Smooth muscle cell (in vitro differentiated cells): ENCODE results near the gene DNASE1L3. TPM values are rescaled to one million over a fixed set of nuclear protein-coding genes. Genes with fewer than 3 reads are reported as not detected.

Source experiments
- DNase-seq: peaks from one replicate; lab custom pipeline; 2025; ENCODE audit not compliant: unreplicated experiment; lab: John Stamatoyannopoulos, UW
- H2AFZ ChIP-seq: fragments of 200-600 bp; sonication (generic); 2 replicates; pipeline ENCODE4 v1.6.0; 2016; ENCODE audit warnings: antibody characterized with exemption, low read depth, mild to moderate bottlenecking
- H3F3A ChIP-seq: fragments of 200-600 bp; sonication (generic); 2 replicates; pipeline ENCODE4 v1.6.0; 2017; ENCODE audit warnings: antibody characterized with exemption, low read depth
- H3K27ac ChIP-seq: fragments of 200-600 bp; sonication (generic); 2 replicates; pipeline ENCODE4 v1.5.1; 2016; ENCODE audit warnings: low read depth, mild to moderate bottlenecking
- H3K27me3 ChIP-seq: fragments of 200-600 bp; sonication (generic); 2 replicates; pipeline ENCODE4 v1.6.1; 2016; ENCODE audit warnings: low read depth, mild to moderate bottlenecking
- H3K36me3 ChIP-seq: fragments of 200-600 bp; sonication (generic); 2 replicates; pipeline ENCODE4 v1.5.1; 2016; ENCODE audit warnings: low read depth
- H3K4me1 ChIP-seq: fragments of 200-600 bp; sonication (generic); 2 replicates; pipeline ENCODE4 v1.5.1; 2016; ENCODE audit warnings: low read depth
- H3K4me2 ChIP-seq: fragments of 200-600 bp; sonication (generic); 2 replicates; pipeline ENCODE4 v1.6.0; 2016; ENCODE audit warnings: mild to moderate bottlenecking
- H3K4me3 ChIP-seq: fragments of 200-600 bp; sonication (generic); 2 replicates; pipeline ENCODE4 v1.5.1; 2016; ENCODE audit warnings: mild to moderate bottlenecking
- H3K79me2 ChIP-seq: fragments of 200-600 bp; sonication (generic); 2 replicates; pipeline ENCODE4 v1.6.0; 2016; ENCODE audit warnings: low read depth, mild to moderate bottlenecking
- H3K9ac ChIP-seq: fragments of 200-600 bp; sonication (generic); 2 replicates; pipeline ENCODE4 v1.6.0; 2016; ENCODE audit warnings: low read depth
- H3K9me3 ChIP-seq: fragments of 200-600 bp; sonication (generic); replicated peaks from 2 replicates; pipeline ENCODE4 v1.5.1; 2016; ENCODE audit warnings: low read depth
- H4K20me1 ChIP-seq: fragments of 200-600 bp; sonication (generic); 2 replicates; pipeline ENCODE4 v1.6.0; 2016; ENCODE audit warnings: low read depth
- WGBS: methylation state at CpG from one replicate; pipeline ENCODE4 v1.1.7; 2016; ENCODE audit warnings: low lambda C conversion rate; 5-methylcytosine and 5-hydroxymethylcytosine counted together
- polyA plus RNA-seq: library from polyadenylated mRNA; unstranded; fragments of >200 nt; fragmentation: Nextera tagmentation; extraction: Ambion mirVana; gene quantifications from 2 replicates; pipeline ENCODE4 v1.2.1, GENCODE V29; 2016
- total RNA-seq: library from RNA; depleted of rRNA; stranded (reverse); fragments of >200 nt; gene quantifications from 2 replicates; pipeline ENCODE4 v1.2.3, GENCODE V29; 2014
- TF ChIP-seq, protein P1 (sequence below): fragments of 200-600 bp; sonication (generic); IDR thresholded peaks from 2 replicates; pipeline ENCODE4 v1.5.1; 2017; ENCODE audit warnings: borderline replicate concordance, mild to moderate bottlenecking, antibody characterized with exemption; ENCODE audit not compliant: insufficient read depth, poor library complexity, severe bottlenecking

Gene DNASE1L3
- total and polyA plus RNA-seq, 2 experiments from 2014 or later: 2.0 TPM; not detected in 1

DNA sequence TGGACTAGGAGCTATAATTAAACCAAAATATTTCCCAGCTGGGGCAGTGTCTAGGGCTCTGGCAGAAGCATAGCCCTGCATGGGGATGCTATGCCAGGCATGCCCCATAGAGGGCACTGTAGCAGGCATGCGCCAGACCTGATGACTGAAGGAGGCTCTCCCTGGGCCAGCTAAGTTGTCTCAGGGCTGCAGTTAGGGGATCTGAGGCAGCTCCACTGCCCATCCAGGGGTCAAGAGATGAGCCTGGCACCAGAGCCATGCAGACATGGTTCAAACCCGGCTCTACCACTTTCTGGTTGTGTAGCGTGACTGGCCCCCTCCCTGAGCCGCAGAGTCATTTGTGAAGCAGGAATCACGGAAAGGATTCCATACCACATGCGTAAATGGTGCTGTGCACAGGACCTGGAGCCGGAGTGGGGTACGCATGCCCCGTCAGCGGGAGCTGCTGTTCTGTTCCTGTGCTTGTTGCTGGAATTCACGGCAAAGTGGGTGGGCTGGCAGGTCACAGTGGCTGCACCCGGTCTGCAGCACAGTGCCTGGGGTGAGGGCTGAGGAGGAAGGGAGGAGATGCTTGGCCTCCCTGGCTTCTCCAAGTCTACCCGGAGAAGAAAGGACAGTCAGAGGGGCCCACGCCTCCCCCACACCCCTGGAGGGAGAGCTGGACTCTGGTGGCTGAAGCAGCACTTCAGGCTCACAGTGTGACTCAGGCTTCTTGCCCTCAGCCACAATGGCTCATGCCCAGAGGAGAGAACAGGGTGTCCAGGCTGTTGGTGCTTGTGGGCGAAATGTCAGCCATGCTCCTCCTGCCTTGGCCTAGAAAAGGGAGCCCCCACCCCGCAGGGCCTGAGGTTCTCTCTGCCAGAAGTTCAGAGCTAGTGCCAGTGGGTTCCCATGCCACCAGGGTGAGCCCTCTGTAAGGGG, 43.1 kb downstream of the DNASE1L3 start:
- no peaks in the 10 kb centered on the region for H3K27me3 ChIP-seq
- no peak overlapping the region for H2AFZ ChIP-seq
- TF ChIP-seq, protein P1, sequence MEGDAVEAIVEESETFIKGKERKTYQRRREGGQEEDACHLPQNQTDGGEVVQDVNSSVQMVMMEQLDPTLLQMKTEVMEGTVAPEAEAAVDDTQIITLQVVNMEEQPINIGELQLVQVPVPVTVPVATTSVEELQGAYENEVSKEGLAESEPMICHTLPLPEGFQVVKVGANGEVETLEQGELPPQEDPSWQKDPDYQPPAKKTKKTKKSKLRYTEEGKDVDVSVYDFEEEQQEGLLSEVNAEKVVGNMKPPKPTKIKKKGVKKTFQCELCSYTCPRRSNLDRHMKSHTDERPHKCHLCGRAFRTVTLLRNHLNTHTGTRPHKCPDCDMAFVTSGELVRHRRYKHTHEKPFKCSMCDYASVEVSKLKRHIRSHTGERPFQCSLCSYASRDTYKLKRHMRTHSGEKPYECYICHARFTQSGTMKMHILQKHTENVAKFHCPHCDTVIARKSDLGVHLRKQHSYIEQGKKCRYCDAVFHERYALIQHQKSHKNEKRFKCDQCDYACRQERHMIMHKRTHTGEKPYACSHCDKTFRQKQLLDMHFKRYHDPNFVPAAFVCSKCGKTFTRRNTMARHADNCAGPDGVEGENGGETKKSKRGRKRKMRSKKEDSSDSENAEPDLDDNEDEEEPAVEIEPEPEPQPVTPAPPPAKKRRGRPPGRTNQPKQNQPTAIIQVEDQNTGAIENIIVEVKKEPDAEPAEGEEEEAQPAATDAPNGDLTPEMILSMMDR: peak; percentile 88
- H3F3A ChIP-seq: peaks cover 13% of the 10 kb centered on the region
- no peak overlapping the region for H3K9ac ChIP-seq
- no peak overlapping the region for H3K4me2 ChIP-seq
- H3K4me1 ChIP-seq: peaks cover 6% of the 10 kb centered on the region
- 91% methylated on average over 16 of the region's 16 CpGs for WGBS
- no peaks in the 10 kb centered on the region for H3K79me2 ChIP-seq
- no peaks in the 10 kb centered on the region for H3K9me3 ChIP-seq
- H3K36me3 ChIP-seq: peaks cover 16% of the 10 kb centered on the region
- no peak overlapping the region for H3K27ac ChIP-seq
- H4K20me1 ChIP-seq: peaks cover 26% of the 10 kb centered on the region
- peak; percentile 6 for DNase-seq
- H3K4me3 ChIP-seq: no peak overlapping the region

DNA sequence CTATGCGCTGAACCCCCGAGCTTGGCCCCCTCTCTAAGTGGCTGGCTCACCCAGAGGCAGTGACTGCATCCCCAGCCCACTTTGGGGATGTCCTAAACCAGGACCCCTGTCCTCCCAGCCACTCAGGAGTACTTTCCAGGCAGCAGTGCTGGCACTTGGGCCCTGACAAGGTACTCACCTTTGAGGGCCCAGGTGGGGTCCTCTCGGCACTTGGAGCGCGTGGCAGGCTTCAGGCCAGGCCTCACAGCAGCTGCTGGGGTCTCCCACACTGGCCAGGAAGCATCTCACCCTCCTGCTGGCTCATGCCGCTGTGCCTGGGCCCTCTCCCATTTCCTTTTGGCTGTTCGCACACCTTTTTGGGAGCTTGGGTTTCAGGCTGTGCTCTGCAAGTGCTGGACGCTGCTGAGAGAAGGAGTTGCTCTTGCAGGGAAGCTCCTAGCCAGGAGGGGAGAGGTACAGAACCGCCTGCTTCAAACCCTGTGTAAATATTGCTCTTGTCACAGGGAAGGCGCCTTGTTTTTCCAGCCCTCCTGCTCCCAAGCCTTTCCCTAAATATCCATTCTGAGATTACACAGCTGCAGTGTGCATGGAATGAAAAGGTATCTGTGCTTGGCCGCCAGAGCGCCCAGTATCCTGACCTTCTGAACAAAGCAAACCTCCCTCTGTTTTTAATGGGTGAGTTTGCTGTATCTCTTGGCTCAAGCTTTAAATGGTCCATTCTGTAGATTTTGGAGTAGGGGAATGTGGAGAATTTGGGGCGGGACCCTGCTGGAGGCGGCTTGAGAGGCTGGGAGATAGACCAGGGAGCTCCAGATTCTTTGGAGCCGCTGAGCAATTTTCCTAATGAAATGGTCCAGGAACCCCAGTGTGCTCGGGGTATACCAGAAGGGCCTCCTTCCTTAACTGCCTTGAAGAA, 45.6 kb downstream of the DNASE1L3 start:
- 77% methylated on average over 16 of the region's 16 CpGs for WGBS
- Histone ChIP-seq H3K9ac (no peak overlapping the region), H4K20me1 (peaks cover 26% of the 10 kb centered on the region), H3K9me3 (no peaks in the 10 kb centered on the region), H3K4me1 (peaks cover 6% of the 10 kb centered on the region), H3K4me3 (no peak overlapping the region), H3K27ac (no peak overlapping the region), H2AFZ (no peak overlapping the region), H3K27me3 (no peaks in the 10 kb centered on the region), H3K79me2 (no peaks in the 10 kb centered on the region), H3F3A (peaks cover 16% of the 10 kb centered on the region), H3K4me2 (no peak overlapping the region), H3K36me3 (peaks cover 12% of the 10 kb centered on the region)
- DNase-seq: no peak
- TF ChIP-seq, protein P1: no peak

- Histone ChIP-seq H3K27ac (no peak overlapping the region), H3K79me2 (no peaks in the 10 kb centered on the region), H3F3A (peaks cover 16% of the 10 kb centered on the region), H3K4me3 (no peak overlapping the region), H3K4me1 (peaks cover 6% of the 10 kb centered on the region), H2AFZ (no peak overlapping the region), H3K36me3 (peaks cover 9% of the 10 kb centered on the region), H3K9ac (no peak overlapping the region), H3K4me2 (no peak overlapping the region), H4K20me1 (peaks cover 26% of the 10 kb centered on the region), H3K27me3 (no peaks in the 10 kb centered on the region), H3K9me3 (no peaks in the 10 kb centered on the region)
- WGBS: 93% methylated on average over 12 of the region's 12 CpGs
- DNase-seq: no peak
- TF ChIP-seq, protein P1: no peak
Measured at GRCh38 chr3:58164199-58164879, 46.4 kb downstream of the DNASE1L3 start.
